ENCODE results near the gene NR5A2.

Gene NR5A2

DNA sequence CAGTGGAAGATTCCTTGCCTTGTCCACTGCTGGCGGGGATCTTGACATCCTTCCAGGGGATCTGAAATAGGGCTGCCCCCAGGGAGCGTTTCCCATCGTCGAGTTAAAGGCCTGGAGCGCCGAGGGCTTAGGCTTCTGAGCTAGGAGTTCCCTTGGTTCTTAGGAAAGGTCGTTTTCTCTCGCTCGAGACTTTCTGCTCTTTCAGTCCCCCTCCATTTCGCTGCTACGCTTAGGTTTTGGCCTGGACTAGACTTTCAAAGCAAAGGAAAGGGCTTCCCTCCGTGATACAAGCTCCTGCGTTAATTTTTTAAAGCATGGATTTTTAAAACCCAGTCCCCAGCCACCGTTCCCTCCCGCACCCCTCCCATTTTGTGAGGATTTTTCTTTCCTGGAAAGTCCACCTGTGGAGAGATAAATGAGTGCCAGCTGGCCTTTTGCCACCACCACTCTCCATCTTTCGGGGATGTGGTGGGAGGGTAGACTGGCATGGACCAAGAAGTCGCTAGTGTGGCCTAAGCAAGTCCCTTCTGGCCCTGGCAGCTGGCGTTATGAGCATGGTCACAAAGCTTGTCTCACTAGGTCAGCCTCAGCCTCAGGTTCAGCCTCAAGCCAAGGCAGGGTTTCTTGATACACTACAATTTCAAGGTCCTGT lies 9.2 kb downstream of the NR5A2 start:
- DNase-seq: no peak

DNA sequence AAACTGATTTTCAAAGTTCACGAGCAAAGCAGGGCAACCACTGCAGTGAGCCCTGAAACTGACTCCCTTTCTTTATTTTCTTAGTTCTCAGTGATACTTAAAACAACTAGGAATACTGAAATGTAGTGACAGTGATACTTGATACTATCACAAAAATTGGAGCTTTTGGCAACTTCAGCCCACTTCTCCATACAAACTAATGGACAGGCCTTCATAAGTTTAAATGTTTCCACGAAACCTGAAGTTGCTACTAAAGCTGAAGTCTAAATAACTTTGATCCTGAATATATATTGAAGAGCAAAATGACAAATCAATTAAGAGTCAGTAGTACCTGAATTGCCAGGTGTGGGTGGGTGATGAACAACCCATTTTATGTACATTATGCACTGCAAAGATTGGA lies 10.0 kb downstream of the NR5A2 start:
- no peak for DNase-seq

DNA sequence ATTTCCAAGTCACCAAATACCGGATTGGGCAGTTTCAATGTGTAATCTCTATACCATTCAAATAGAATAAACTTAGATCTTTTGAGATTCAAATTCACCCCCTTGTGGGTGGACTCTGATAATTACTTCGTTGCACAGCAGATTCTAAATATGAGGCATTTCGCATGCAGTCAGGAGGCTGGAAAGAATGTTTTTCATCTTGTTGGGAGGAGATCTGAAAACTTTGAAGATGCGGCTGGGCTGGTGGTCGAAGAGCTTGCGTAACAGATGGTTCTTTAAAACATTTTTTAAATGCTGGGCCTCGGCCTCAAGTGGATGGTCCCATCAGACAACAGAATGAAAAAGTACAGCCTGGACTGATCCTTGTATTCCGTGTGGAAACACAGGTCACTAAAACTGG lies 10.4 kb downstream of the NR5A2 start:
- DNase-seq: no peak

DNA sequence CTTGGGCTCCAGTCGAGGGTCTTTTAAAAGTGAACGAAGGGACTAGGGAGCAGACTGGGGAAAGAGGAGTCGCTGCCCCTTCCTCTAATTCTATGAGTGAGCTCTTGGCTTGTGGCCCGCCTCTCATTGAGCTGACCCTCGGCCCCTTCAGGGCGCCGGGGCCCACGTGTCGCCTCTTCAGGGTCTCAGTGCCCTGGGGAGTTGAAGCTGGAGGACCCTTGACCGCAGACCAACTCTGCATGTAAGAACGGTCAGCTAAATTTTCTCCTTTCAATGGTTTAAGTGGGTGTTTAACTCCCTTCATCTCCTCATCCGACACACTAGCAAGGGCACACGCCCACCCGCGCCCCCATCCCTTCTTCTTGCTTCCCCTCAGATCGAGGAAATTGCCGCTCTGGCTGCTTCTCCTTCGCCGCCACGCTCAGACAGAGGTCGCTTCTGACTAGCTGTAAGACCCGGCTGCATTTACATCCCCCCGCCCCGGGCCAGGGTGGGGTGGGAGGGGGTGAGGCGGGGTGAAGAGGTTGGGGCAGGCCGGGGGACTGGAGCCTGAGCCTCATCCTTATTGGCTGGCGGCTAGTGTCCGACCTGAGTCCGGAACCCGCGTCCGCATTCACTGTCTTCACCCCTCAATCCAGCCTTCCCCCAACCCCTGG lies 10.9 kb downstream of the NR5A2 start:
- DNase-seq: no peak

DNA sequence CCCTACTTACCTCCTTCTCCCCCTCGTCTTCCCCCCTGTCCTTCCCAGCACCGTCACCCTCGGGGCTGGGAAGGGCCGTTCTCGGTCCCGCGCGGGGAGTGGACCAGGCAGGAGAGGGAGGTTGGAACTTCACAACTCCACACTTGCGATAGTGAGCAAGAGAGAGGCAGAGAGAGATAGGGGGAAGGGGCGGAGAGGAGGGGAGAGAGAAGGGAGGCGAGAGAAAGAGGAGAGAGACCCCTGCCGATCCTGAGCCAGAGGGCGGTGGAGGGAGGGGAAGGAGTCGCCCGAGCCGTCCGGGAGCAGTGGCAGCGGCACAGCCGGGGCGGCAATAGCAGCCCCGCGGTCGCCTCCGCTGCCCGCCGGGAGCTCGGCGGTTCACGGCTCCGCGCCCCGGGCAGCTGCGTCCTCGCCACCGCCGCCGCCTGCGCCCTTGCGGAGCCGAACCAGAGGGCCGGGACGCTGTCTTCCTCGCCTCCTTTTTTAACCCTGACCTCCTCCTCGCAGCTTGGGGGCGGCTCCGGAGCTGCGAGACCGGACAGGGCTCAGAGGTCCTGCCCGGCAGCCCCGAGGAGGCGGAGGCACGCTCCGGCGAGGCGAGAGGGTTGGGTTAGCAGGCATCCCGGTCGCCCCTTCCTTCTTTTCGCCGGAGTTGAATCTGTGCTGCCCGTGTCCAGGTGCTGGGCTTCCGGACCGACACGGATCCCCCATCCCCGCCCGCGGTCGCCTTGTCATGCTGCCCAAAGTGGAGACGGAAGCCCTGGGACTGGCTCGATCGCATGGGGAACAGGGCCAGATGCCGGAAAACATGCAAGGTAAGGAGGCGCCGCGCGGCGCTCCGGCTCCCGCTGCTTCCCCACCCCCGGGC lies 11.7 kb downstream of the NR5A2 start:
- no peak for DNase-seq

DNA sequence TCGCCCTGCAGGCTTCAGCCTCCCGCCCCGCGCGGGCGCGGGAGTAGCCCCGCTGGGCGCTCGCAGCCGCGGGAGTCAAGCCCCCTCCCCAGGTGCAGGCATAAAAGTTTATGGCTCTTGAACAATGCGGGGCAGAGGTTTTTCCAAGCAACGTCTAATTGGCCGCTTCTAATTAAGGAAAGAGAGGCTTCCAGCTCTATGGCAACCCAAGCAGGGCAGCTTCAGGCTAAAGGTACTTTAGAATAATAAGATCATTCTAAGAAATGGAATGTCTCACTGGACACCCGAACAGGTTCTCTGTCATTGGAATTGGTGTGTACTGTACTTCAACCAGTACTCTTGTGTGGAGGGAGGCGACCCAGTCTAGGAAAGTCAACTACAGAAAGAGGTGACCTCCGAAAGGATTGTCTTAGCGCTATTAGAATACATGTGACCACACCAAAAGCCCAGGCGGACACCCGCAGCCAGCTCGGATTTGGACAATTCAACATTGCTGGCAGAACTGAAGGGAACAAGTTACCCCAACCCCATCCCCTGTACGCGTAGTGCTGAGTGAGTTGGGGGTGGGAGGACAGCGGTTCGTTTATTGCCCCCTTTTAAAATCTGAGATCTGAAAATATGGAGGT lies 12.5 kb downstream of the NR5A2 start:
- DNase-seq: no peak

DNA sequence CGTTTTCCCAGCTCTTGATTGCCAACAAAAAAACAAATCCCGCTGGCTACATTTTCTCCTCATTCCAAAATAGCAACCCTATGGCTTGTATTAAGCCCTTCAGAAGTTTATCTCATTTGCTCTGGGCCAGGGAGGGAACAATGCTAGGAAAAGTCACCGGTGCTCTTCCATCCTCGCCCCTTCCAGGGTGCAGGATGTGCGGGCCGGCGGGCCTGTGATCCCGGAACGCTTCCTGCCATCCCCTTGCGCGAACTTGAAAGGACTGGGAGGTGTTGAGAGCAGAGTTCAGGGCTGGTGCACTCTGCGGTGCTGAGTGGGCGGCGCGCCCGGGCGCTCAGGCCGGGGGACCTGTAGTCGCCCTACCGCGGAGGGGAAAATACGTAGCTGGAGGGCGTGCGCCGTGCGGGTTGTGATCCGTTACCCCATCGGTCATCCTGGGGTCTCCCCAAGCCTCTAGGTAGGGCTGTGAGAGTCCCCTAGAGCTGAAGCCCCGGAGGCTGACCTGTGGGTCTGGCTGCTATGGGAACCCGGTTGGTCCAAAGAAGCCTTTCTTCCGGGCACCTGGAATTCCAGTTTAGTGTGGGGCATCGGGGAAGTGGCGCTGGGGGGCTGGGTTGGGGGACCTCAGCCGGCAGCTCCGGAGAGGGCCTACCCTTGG lies 13.1 kb downstream of the NR5A2 start:
- DNase-seq: no peak

DNA sequence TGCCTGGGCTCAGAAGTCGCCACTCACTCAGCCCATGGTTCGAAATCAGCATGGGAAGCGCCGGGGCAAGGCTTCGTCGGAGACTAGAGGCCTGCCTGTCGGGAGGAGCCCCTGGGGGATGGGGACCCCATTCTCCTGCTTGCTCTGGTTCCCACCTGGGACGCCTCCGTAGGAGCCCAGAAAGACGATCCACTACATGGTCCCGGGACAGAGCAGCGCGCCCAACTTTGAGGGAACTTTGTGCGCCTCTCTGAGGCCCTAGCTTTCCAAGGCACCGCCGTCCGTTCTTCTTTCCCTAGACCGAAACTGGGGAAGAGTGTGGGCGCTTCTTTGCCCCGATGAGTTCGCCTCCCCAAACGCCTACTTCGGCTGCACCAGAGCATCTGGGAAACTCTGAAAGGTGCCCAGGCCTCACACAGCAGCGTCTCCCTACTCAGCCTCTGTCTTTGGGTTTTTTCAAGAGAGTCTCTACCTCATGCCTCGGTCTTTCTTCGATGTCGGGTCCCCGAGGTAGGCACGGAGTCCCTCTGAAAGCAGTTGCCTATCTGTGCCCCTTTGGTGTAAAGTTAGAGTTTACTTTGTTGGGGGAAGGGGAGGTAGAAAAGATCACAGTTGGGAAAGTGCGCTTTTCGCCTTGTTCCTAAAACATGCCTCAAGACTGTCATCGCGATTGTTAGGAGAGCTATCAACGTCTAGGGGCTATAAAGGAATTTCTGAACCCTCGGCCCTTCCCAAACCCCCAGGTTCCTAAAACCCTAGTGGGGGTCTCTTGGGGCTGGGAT lies 14.0 kb downstream of the NR5A2 start:
- DNase-seq: no peak

DNA sequence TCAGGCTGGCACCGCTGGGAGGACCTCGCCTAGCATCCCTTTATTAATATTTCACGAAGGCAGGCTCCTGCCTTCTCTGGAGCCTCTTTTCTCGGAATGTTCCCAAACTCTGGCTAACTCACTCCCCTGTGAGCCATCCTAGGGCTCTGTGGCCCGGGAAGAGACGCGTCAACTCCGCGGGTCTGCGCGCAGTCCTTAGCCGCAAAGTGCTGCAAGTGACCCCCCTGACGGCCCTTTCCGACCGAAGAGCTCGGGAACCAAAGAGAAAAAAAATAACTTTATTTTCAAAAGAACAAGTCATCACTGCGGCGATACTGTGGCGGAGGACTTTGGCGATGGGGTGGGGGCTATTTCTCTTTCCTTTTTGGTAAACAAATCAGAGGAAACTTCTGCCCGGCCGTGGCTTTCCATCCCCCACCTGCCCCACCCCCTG lies 14.6 kb downstream of the NR5A2 start:
- DNase-seq: no peak

DNA sequence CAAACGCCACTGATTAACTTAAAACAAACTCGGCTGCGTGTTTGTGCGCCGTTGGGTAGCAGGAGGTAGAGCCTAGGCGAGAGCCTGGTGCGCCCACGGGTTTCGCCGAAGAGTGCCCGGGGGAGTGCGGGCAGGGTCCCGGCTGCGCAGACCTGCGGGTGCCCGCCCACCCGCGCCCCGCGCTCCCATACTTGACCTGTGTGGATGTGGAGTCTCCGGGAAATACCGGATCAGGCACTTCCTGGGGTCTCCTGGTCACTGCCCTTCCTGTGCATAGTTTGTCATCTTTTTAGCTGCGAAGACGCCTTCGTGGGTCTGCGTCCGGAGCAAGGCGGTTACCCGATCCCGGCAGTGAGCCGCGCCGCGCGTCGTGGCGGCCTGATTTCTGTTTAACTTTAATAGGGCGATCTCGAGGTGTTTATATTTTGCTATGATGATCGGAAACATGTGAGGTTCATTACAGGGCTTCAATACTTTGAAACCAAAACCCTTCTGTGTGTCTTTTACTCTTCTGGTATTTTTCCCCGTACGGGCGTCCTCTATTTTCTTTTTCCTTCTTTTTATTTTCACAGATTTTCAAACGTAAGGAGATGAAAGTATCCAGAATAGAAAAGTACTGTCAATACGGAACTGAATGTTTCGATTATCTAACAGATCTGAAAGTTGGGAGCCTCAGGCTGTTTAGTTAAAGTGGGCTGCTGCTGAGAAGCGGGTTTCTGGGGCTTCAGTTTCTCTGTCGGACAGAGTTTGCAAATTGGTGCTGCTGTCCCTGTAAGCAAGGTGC lies 15.2 kb downstream of the NR5A2 start:
- no peak for DNase-seq

DNA sequence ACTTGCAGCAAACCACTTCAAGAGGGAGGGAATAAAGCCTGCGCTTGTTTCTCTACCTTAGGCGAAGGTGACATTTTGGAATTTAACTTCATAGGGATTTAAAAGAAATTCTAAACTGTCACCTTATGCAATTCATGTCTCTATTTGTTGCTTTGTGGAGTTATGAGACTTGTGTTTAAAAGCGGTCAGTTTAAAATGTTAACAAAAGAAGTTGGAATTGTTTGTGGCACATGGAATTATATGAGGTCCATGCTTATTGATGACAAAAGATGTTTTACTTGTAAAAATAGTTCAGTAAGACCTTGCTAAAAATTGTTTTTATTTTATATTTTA lies 15.8 kb downstream of the NR5A2 start:
- DNase-seq: no peak

DNA sequence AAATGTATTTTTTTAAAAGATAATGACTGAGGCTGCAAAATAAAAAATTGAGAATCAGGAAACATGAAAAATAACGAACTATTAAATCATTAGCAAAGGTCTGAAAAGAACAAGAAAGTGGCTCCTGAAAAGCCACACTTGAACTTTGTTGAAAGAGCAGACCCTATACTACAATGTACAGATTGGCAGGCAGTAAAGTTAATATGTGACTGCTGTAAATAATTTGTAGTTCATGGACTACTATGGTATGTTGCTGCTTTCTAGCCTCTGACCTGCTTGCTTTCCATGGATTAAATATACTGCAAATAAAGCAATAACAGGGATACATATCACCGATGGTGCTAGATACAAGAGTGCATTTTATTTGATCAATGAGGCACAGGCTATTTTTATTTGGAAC lies 18.6 kb downstream of the NR5A2 start:
- DNase-seq: no peak

DNA sequence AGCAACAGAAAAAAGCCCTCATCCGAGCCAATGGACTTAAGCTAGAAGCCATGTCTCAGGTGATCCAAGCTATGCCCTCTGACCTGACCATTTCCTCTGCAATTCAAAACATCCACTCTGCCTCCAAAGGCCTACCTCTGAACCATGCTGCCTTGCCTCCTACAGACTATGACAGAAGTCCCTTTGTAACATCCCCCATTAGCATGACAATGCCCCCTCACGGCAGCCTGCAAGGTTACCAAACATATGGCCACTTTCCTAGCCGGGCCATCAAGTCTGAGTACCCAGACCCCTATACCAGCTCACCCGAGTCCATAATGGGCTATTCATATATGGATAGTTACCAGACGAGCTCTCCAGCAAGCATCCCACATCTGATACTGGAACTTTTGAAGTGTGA lies 20.7 kb downstream of the NR5A2 start:
- no peak for DNase-seq

DNA sequence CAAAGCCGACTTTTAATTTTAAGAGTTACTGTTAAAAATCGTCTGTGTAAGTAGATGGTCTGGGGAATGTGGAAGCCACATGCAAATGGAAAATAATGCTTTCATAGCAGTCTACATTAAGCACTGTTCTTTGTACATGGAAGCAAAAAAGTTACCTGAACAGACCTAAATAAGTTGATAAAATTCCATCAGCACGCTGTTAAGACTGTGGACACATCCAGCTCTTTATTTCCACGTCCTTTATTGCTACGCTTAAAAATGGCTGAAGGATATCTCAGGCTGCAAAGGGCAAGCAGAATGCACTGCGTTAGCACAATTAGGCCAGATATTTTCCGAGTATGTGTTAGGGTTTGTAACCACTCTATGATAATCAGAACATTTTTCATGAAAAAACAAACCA lies 22.3 kb downstream of the NR5A2 start:
- no peak for DNase-seq

DNA sequence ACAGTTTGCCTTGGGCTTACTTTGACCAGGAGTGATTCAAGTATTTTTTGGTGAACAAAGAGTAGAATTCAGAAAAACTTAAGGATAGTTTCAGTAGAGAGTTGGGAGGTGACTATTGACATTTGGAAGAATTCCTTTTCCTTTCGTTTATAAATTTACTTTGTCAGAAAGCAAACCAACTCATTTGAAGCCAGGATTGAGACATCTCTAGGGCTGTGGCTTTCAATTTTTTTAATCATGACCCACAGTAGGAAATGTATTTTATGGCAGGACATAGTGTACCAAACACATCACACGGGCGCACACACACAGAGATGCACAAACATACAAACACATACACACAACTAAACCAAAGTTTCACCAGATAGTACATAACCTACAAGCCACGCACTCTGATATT lies 24.1 kb downstream of the NR5A2 start:
- DNase-seq: no peak

DNA sequence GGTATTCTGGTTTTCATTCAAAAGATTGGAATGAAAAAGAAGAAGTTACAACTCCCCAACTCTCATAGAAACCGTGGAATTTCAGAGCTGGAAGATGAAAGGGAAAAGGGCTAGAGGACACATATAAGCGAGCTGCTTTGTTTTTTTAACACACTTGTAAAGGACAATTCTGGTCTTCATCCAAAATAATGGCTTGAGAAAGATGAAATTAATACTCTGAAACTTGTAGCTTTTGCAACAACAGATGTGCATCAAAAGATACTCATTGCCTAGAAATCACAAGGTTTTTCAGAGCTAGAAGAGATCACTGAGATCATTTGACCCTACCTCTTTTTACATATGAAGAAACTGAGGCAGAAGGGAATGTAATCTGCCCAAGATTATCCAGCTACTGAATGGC lies 25.6 kb downstream of the NR5A2 start:
- DNase-seq: no peak

DNA sequence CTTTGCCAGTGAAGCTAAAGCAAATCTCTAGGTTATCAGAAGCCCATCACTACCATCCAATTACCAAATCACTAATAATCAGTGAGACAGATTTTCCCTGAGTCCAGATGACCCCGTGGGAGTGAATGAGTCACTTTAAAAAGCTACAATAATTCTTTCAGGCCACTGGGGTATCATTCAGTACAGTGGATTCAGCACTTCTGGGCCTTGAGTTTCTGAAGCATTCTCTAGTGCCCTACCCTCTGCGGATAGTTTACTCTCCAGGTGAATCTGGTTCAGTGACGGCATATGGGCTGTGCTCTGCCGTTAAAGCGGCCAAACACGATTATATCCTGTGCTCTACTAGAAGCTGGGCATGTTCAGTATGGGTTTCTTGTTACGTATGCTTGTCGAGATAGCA lies 26.1 kb downstream of the NR5A2 start:
- no peak for DNase-seq

DNA sequence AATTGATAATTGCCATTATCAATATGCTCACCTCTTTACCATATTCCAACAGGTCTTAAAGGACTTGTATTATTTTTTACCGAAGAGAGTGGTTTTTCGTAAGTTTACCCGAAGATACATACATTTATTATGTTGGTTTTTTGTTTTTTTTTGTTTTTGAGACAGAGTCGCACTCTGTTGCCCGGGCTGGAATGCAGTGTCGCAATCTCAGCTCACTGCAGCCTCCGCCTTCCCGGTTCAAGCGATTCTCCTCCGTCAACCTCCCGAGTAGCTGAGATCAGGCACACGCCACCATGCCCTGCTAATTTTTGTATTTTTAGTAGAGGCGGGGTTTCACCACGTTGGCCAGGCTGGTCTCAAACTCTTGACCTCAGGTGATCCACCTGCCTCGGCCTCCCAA lies 30.8 kb downstream of the NR5A2 start:
- no peak for DNase-seq

DNA sequence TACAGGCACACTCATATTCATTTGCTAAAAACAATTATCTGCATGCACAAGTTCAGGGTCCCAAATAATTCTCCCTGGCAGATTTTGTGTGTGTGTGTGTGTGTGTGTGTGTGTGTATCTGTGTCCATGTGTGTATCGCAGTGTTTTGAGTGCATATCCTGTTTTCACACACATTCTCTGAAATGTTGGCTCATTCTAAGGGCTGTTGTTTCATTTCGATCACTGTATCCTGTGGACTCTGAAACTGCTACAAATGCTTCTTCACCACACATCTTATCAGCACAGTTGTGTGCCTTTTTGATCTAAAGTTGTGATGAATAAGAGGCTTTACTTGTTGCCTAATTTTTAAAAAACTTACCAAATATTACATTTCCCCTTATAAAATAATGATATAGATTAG lies 34.6 kb downstream of the NR5A2 start:
- DNase-seq: no peak

DNA sequence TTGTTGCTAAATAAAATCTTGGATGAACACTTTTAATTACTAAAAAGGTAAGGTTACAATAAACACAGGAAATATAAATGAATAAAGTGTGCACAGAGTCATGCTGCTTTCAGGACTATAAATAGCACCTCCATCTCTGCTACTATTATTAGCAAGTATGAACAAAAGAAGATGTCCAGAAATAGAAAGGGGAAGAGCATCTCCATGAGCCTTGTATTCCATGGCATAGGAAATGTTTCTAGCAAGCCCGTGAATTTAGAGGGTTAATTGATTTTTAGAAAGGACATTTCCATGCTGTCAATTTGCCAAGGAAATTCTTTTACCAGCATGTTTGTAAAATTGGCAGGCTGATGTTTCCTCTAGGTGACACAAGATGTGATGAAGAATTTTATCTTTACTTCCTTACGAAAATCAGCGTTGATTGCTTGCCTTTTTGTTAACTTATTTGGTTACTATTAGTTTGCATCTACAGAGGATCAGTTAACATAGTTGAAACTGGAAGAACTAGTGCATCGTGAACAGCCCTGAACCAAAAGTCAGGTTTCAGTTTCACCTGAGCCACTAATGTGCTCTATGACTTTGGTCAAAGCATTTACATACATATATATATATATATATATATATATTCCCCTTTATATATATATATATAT lies 45.3 kb downstream of the NR5A2 start:
- DNase-seq: no peak

DNA sequence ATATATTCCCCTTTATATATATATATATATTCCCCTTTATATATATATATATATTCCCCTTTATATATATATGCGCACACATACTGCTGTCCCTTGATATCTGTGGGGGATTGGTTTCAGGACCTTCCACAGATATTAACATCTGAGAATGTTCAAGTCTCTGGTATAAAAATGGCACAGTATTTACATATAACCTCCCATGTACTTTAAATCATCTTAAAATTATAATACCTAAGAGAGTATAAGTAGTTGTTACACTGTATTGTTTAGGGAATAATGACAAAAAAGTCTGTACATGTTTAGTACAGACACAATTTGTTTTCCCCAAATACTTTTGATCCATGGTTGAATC lies 45.8 kb downstream of the NR5A2 start:
- DNase-seq: no peak
